ENCODE results near the gene EXOC2. TPM values are rescaled to one million over a fixed set of nuclear protein-coding genes. Genes with fewer than 3 reads are reported as not detected.

The EXOC2 gene
- total RNA-seq, 2 experiments from 2014 or later = 23.3 to 24.9 TPM

DNA sequence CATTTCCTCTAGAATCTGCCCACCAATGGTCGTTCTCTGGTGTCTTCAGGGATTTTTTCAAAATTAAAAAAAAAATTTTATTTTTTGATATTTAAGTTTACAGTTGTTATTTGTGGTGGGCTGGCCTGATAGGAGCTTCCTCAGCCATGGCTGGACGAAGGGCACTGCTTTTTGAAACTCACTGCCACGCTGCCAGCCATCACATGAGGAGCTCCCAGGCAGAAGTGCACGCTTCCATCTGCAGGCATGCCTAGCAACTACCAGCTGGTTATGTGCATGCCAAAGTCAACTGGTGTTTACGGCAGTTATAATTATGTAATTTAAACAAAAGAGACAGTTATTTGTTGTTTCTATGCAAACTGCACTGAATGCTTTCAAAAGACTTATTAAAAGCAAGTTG is 196.3 kb downstream of the EXOC2 start:
- H3K27me3 Mint-ChIP-seq (ENCODE audit: low read depth) = no peaks in the 10 kb centered on the region
- CTCF ChIA-PET = no interaction called here
- peaks cover 8% of the 10 kb centered on the region for H3K9me3 Mint-ChIP-seq
- intact Hi-C loops (cut with micrococcal nuclease) = loop anchor here (10.0 kb wide), 1 partner anchor 218 kb away; no protein-coding TSS in a partner anchor
- H3K36me3 Mint-ChIP-seq (ENCODE audit: low read depth) = peaks cover 28% of the 10 kb centered on the region
- no peak overlapping the region for H3K4me3 Mint-ChIP-seq
- peaks cover 87% of the 10 kb centered on the region for H3K4me1 Mint-ChIP-seq (ENCODE audit: low read depth)
- peak; percentile 12 for DNase-seq
- H3K27ac Mint-ChIP-seq = no peak overlapping the region

DNA sequence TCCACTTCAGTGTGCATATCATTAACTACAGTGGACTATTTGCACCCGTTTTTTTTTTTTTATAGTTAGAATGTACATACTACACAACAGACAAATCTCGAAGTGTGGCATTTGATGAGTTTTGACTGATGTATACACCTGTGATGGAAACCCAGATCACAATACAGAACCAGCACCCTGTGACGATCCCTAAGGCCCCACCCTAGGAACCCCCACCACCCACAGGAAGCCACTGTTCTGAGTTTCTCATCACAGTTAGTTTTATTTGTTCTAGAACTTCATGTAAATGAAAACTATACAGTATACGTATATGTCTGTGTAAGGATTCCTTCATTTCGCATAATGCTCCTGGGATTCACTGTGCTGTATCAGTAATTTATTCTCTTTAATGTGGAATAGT is 198.5 kb downstream of the EXOC2 start:
- peak overlapping the region; percentile 95 for H3K27ac Mint-ChIP-seq
- intact Hi-C loops (cut with micrococcal nuclease) = loop anchor here (5.0 to 10.0 kb wide), 2 partner anchors 202 to 220 kb away; partner anchors contain the start of gene DUSP22
- peak; percentile 34 for DNase-seq
- H3K9me3 Mint-ChIP-seq = peaks cover 8% of the 10 kb centered on the region
- peaks cover 34% of the 10 kb centered on the region for H3K36me3 Mint-ChIP-seq (ENCODE audit: low read depth)
- peaks cover 95% of the 10 kb centered on the region for H3K4me1 Mint-ChIP-seq (ENCODE audit: low read depth)
- CTCF ChIA-PET = no interaction called here
- H3K4me3 Mint-ChIP-seq = no peak overlapping the region
- H3K27me3 Mint-ChIP-seq (ENCODE audit: low read depth) = no peaks in the 10 kb centered on the region

DNA sequence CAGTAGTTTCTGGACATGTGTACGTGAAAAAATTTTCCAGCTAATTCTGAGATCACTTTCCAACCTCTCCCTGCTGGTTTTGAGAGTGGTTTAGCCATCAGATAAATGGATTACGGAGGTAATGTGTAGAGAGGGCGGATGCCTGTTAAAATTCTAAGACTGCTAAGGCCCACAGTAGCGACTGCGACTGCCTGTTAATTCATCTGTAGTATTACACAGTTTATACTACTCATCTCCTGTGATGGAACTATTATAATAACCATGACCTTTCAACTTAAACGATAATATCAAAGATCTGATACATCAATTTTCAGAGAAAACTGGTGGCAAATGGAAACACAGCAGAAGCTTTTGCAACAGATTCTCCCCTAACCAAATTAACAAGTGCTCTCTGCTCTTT is 199.1 kb downstream of the EXOC2 start:
- Mint-ChIP-seq H3K36me3 (ENCODE audit: low read depth) (peaks cover 37% of the 10 kb centered on the region), H3K4me3 (no peak overlapping the region), H3K27me3 (ENCODE audit: low read depth) (no peaks in the 10 kb centered on the region), H3K9me3 (peaks cover 8% of the 10 kb centered on the region), H3K27ac (peak overlapping the region; percentile 95), H3K4me1 (ENCODE audit: low read depth) (peaks cover 95% of the 10 kb centered on the region)
- intact Hi-C loops (cut with micrococcal nuclease) = loop anchor here (5.0 to 10.0 kb wide), 2 partner anchors 202 to 221 kb away; partner anchors contain the start of gene DUSP22
- CTCF ChIA-PET = no interaction called here
- DNase-seq = no peak

DNA sequence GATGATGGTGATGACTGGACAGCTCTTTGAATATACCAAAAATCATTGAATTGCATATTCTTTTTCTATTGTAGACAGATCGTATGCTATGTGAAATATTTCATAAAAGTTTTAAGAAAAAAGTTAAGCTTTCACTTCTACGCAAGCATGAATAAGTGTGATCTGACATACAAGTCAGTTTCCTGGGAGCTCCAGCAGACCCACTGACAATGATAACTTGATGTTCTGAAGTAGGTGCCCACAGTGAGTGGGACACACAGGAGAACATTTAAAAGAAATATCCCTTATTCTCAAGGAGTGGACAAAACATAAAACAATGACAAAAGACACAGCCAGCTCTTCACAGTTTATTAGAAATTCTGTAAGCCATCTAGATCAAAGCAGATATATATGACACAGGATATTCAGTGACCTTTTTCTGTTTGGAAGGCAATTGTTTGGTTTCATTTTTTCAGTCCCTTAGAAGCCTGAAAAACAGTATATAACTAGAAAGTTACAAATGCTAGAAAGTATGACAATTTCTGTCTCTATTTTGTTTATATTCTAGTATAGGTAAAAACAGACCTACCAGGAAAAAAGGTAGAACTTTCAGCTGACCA is 200.0 kb downstream of the EXOC2 start:
- no peaks in the 10 kb centered on the region for H3K27me3 Mint-ChIP-seq (ENCODE audit: low read depth)
- intact Hi-C loops (cut with micrococcal nuclease) = loop anchor here (5.0 to 10.0 kb wide), 2 partner anchors 201 to 222 kb away; partner anchors contain the start of gene DUSP22
- peak; percentile 20 for DNase-seq
- H3K4me1 Mint-ChIP-seq (ENCODE audit: low read depth) = peaks cover 92% of the 10 kb centered on the region
- peaks cover 8% of the 10 kb centered on the region for H3K9me3 Mint-ChIP-seq
- peak overlapping the region; percentile 95 for H3K27ac Mint-ChIP-seq
- CTCF ChIA-PET = interaction anchor here (0.9 to 1.0 kb wide), 3 partner anchors 18 to 64 kb away, joined by 3 to 5 read pairs (median 3); no protein-coding TSS in a partner anchor
- peaks cover 42% of the 10 kb centered on the region for H3K36me3 Mint-ChIP-seq (ENCODE audit: low read depth)
- H3K4me3 Mint-ChIP-seq = peak overlapping the region; percentile 16

DNA sequence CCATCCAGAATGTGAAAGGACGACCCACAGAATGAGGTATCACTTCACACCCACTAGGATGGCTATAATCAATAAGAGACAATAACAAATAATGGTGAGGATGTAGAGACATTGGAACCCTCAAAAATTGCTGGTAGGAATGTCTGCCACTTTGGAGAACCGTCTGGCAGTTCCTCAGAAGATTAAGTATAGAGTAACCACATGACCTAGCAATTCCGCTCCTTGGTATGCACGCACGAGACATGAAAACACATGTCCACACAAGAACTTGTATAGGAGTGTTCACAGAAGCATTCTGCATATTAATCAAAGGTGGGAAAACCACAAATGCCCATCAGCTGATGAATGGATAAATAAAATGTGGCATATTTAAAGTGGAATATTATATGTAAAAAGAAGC is 200.8 kb downstream of the EXOC2 start:
- intact Hi-C loops (cut with micrococcal nuclease) = loop anchor here (5.0 to 10.0 kb wide), 2 partner anchors 200 to 223 kb away; partner anchors contain the start of gene DUSP22
- CTCF ChIA-PET = interaction anchor here (1.0 to 1.1 kb wide), 2 partner anchors 25 to 102 kb away, joined by 3 read pairs; no protein-coding TSS in a partner anchor
- peaks cover 8% of the 10 kb centered on the region for H3K9me3 Mint-ChIP-seq
- H3K36me3 Mint-ChIP-seq (ENCODE audit: low read depth) = peaks cover 47% of the 10 kb centered on the region
- peaks cover 93% of the 10 kb centered on the region for H3K4me1 Mint-ChIP-seq (ENCODE audit: low read depth)
- no peak overlapping the region for H3K4me3 Mint-ChIP-seq
- no peak for DNase-seq
- H3K27me3 Mint-ChIP-seq (ENCODE audit: low read depth) = no peaks in the 10 kb centered on the region
- peak overlapping the region; percentile 95 for H3K27ac Mint-ChIP-seq

DNA sequence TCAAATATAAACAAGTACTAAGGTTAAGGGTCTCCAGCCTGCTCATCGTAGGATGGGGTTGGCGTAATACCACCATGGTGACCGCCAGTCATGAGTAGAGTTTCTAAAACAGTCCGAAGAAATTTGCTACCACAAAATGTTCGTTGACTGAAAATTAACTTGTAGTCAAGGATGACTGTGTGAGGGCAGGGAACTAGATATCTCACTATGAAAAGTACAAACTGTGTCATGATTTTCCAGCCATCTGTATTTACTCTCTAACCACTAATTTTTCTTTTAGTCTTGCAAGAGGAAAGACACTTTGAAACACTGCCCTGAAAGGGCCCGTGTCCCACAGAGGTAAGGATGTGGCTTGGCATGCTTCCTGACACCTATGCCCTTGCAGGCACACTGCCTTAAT is 201.7 kb downstream of the EXOC2 start:
- H3K36me3 Mint-ChIP-seq (ENCODE audit: low read depth) = peaks cover 49% of the 10 kb centered on the region
- no peaks in the 10 kb centered on the region for H3K27me3 Mint-ChIP-seq (ENCODE audit: low read depth)
- H3K4me1 Mint-ChIP-seq (ENCODE audit: low read depth) = peaks cover 94% of the 10 kb centered on the region
- H3K27ac Mint-ChIP-seq = peak overlapping the region; percentile 95
- H3K4me3 Mint-ChIP-seq = peak overlapping the region; percentile 41
- intact Hi-C loops (cut with micrococcal nuclease) = loop anchor here (1.0 to 10.0 kb wide), 4 partner anchors 8 to 302 kb away; partner anchors contain the start of gene DUSP22
- peak; percentile 75 for DNase-seq
- CTCF ChIA-PET = interaction anchor here (1.1 to 3.1 kb wide), 3 partner anchors 45 to 101 kb away, joined by 3 to 11 read pairs (median 3); no protein-coding TSS in a partner anchor
- H3K9me3 Mint-ChIP-seq = peaks cover 8% of the 10 kb centered on the region

DNA sequence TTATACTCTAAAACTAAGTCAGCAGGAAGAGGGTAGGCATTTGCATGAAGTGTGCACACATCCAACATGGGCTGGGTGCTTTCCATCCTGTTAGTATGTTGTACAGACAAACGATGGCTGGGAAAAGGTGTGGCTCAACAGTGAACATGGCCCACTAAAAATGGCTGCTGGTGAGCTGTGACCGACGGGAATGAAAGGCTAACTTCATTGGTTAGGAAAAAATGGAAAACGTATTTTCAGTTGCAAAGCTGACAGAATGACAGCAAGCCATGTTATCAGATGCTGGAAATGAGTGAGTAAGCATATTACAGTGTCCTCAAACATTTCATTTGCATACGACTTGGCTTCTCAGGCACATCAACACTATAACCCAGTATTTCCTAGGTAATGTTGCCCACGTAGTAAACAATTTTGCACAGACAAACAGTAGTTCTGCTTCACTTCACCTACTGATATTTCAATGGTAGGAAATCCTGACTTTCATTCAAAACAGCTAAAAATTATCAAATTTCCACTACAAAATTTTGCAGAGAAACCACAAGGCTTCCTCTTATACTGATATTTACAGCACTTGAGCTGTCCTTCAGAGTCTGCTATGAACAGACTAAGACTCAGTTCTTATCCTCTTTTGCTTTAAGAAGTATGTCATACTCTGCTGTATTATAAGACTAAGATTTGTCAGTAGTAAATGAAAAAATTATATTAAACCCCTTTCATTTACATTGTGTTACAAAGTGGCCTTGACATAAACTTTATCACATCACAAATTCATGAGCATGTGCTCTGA is 202.5 kb downstream of the EXOC2 start:
- H3K9me3 Mint-ChIP-seq = peaks cover 8% of the 10 kb centered on the region
- peak overlapping the region; percentile 41 for H3K4me3 Mint-ChIP-seq
- H3K27ac Mint-ChIP-seq = peak overlapping the region; percentile 95
- peaks cover 94% of the 10 kb centered on the region for H3K4me1 Mint-ChIP-seq (ENCODE audit: low read depth)
- CTCF ChIA-PET = interaction anchor here (0.7 to 3.1 kb wide), 9 partner anchors 9 to 101 kb away, joined by 3 to 17 read pairs (median 3); no protein-coding TSS in a partner anchor
- intact Hi-C loops (cut with micrococcal nuclease) = loop anchor here (1.0 to 10.0 kb wide), 13 partner anchors 9 to 302 kb away; partner anchors contain the start of gene DUSP22
- peak; percentile 80 for DNase-seq
- no peaks in the 10 kb centered on the region for H3K27me3 Mint-ChIP-seq (ENCODE audit: low read depth)
- peaks cover 50% of the 10 kb centered on the region for H3K36me3 Mint-ChIP-seq (ENCODE audit: low read depth)

DNA sequence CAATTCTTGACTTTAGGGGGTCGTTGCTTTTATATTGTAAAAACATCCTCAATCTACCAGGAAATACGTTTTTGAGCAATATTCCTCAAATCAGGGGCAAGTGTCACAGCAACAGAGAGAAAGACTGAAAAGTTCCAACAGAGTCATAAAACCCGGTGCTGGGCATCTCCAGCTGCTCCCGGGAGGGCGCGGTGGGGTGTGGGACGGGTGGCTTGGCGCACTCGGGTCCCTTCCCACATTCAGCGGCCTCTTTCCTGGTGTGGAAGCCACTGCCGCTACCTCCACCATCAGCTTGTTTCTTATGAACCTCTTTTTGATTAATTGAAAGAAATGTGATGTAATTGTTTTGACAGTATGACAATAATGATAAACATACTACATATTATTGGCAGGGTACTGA is 203.2 kb downstream of the EXOC2 start:
- Mint-ChIP-seq H3K4me1 (ENCODE audit: low read depth) (peaks cover 95% of the 10 kb centered on the region), H3K4me3 (peak overlapping the region; percentile 67), H3K27ac (peak overlapping the region; percentile 95), H3K9me3 (peaks cover 8% of the 10 kb centered on the region), H3K36me3 (ENCODE audit: low read depth) (peaks cover 52% of the 10 kb centered on the region), H3K27me3 (ENCODE audit: low read depth) (no peaks in the 10 kb centered on the region)
- CTCF ChIA-PET = interaction anchor here (0.7 to 3.1 kb wide), 11 partner anchors 9 to 100 kb away, joined by 3 to 17 read pairs (median 4); no protein-coding TSS in a partner anchor
- no peak for DNase-seq
- intact Hi-C loops (cut with micrococcal nuclease) = loop anchor here (1.0 to 10.0 kb wide), 13 partner anchors 10 to 301 kb away; partner anchors contain the start of gene DUSP22

DNA sequence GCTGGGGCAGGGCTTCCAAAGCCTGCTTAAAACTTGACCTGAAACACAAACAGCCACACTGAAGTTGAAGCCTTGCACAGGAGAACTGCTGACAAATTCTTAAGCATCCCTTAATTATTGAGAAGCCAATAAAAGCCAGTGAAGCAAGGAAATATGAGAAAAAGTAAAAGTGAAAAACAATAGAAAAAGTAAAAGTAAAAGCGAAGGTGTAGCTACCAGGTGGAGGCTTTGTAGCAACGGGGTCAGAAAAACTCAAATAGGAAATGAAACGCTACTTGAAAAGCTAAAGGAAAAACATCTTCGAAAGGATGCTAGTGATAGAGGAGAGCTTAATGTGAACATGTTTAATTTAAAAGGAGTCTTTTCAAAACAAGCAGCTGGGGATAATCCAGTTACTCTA is 203.9 kb downstream of the EXOC2 start:
- Mint-ChIP-seq H3K27ac (peak overlapping the region; percentile 95), H3K36me3 (ENCODE audit: low read depth) (peaks cover 56% of the 10 kb centered on the region), H3K9me3 (peaks cover 8% of the 10 kb centered on the region), H3K4me3 (peak overlapping the region; percentile 67), H3K27me3 (ENCODE audit: low read depth) (no peaks in the 10 kb centered on the region), H3K4me1 (ENCODE audit: low read depth) (peaks cover 95% of the 10 kb centered on the region)
- CTCF ChIA-PET = interaction anchor here (0.7 to 3.1 kb wide), 11 partner anchors 8 to 195 kb away, joined by 3 to 17 read pairs (median 4); no protein-coding TSS in a partner anchor
- intact Hi-C loops (cut with micrococcal nuclease) = loop anchor here (1.0 kb wide), 1 partner anchor 100 kb away; no protein-coding TSS in a partner anchor
- DNase-seq = no peak

DNA sequence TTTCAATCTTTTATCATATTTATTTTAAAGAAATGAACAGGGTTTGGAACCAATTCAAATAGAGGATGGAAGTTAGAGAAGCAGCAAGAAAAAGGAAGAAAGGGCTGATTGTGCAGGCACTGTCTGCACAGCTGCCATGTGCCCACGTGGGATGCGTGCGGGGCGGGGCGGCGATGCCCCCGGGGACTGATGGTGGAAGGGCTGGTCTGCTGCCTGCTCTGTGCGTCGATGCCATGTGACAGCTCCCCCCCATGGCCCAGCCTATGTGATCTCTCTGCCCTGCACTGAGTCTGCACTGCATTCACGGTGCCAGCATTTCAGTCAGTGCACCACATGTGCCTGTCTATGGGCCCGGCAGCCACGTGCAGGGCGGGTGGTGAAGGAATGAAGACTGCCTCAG is 205.0 kb downstream of the EXOC2 start:
- H3K4me3 Mint-ChIP-seq = peak overlapping the region; percentile 67
- CTCF ChIA-PET = interaction anchor here (1.0 to 3.1 kb wide), 4 partner anchors 8 to 84 kb away, joined by 3 to 17 read pairs (median 7); no protein-coding TSS in a partner anchor

DNA sequence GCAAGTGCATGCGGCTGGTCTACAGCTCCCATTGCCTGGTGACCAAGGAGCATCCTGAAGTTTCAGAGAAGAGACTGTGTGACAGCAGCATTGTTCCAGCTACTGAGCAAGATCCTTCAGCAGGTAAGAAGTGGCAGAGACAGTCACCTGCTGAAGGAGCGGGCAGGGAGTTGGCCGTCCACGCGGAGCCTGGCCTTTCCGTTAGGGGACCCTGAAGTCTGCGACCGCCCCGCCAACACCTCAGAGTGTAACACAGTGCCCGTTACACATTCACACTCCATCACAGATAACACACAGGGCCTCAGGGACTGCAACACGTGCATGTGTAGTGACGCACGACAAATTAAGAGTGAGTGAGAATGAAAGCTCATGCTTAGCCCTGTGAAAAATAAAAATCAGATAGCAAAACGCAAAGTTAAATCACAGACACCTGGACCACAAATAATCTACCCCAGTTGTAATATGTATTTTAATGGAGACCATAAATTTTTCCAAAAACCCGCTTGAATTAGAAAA is 207.2 kb downstream of the EXOC2 start:
- Mint-ChIP-seq H3K27ac (peak overlapping the region; percentile 99), H3K4me1 (ENCODE audit: low read depth) (peaks cover 87% of the 10 kb centered on the region), H3K27me3 (ENCODE audit: low read depth) (no peaks in the 10 kb centered on the region), H3K4me3 (no peak overlapping the region), H3K9me3 (no peaks in the 10 kb centered on the region), H3K36me3 (ENCODE audit: low read depth) (peaks cover 54% of the 10 kb centered on the region)
- intact Hi-C loops (cut with micrococcal nuclease) = no loop called here
- DNase-seq = no peak
- CTCF ChIA-PET = interaction anchor here (0.6 to 1.5 kb wide), 3 partner anchors 17 to 78 kb away, joined by 3 read pairs; no protein-coding TSS in a partner anchor

More for the DNA sequence above, 205.0 kb downstream of the EXOC2 start:
- H3K9me3 Mint-ChIP-seq = peaks cover 8% of the 10 kb centered on the region
- DNase-seq = no peak
- peaks cover 94% of the 10 kb centered on the region for H3K4me1 Mint-ChIP-seq (ENCODE audit: low read depth)
- peaks cover 59% of the 10 kb centered on the region for H3K36me3 Mint-ChIP-seq (ENCODE audit: low read depth)
- H3K27ac Mint-ChIP-seq = peak overlapping the region; percentile 99
- no peaks in the 10 kb centered on the region for H3K27me3 Mint-ChIP-seq (ENCODE audit: low read depth)
- intact Hi-C loops (cut with micrococcal nuclease) = no loop called here
